ENCODE measurements around the gene HESX1. TPM values are rescaled to one million over a fixed set of nuclear protein-coding genes. Genes with fewer than 3 reads are reported as not detected.

Gene HESX1
- total and polyA plus RNA-seq, 11 donors = 0.29 to 1.5 (median 0.71) TPM; not detected in 4

DNA sequence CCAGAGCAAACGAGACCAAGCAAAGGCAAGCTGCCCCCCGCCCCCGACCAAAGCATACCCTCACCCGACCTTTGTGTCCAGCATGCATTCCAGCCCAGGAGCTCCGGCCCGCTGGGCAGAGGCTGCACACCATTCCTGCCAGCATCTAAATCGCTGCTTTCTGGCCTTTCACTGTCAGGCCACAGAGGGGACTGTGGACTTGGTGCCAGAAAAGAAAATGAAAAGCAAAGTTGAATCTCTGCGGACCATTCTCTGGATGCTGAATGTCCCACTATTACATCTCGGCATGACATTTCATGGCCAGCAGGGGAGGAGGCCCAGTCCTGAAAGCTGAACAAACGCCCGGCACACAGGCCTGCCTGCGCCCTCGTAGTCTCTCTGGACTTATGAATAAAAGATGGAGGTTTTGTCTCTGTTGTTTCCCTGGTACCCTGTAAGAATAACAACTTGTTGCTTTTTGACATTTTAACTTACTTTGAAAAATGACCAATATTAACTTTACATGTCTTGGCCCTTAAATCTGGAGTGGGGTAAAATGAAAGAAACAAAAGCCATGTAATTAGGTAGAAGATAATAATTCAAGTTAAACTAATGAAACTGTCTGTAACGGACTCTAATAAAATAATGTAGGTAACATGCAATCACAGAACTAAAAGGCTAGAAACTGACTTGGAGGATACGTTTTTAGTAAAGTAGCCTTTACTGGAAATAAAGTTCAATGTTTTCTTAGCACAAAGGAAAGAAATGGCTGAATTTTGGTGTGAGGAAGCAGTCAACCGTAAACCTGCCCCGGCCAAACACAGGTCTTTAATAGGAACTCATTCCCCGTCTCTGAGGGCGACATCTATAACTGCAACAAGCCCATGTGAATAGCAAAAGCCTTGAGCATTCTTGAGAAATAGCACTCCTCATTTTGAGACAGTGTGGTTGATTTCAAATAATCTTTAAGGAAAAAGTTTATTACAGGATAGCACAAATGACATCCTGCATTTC, 47.3 kb downstream of the HESX1 start:
- WGBS, 4 donors = 64 to 82% (median 71%) methylated on average over 17 to 19 of the region's 19 CpGs
- DNase-seq (peak in 1 of 5 donors; percentile 54), ATAC-seq (peak in 3 of 4 donors; percentile 44 to 69 (median 66))
- H3K27me3 ChIP-seq = no peaks in the 10 kb centered on the region
- TF ChIP-seq, protein P1, sequence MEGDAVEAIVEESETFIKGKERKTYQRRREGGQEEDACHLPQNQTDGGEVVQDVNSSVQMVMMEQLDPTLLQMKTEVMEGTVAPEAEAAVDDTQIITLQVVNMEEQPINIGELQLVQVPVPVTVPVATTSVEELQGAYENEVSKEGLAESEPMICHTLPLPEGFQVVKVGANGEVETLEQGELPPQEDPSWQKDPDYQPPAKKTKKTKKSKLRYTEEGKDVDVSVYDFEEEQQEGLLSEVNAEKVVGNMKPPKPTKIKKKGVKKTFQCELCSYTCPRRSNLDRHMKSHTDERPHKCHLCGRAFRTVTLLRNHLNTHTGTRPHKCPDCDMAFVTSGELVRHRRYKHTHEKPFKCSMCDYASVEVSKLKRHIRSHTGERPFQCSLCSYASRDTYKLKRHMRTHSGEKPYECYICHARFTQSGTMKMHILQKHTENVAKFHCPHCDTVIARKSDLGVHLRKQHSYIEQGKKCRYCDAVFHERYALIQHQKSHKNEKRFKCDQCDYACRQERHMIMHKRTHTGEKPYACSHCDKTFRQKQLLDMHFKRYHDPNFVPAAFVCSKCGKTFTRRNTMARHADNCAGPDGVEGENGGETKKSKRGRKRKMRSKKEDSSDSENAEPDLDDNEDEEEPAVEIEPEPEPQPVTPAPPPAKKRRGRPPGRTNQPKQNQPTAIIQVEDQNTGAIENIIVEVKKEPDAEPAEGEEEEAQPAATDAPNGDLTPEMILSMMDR (IDR thresholded peaks at IDR 0.05) = peak in 5 of 12 donors; percentile 4 to 32 (median 19)
- no peak for TF ChIP-seq POLR2A (IDR thresholded peaks at IDR 0.05)
- intact Hi-C loops (cut with DNase I) = no loop called here
- peak overlapping the region in 8 of 12 donors; percentile 16 to 66 (median 26) for H3K27ac ChIP-seq
- H3K4me1 ChIP-seq = peaks cover 0 to 38% (median 26%) of the 10 kb centered on the region in 12 donors
- peak overlapping the region in 5 of 12 donors; percentile 6 to 33 (median 18) for H3K4me3 ChIP-seq
- no peaks in the 10 kb centered on the region for H3K36me3 ChIP-seq
- H3K9me3 ChIP-seq = no peaks in the 10 kb centered on the region

DNA sequence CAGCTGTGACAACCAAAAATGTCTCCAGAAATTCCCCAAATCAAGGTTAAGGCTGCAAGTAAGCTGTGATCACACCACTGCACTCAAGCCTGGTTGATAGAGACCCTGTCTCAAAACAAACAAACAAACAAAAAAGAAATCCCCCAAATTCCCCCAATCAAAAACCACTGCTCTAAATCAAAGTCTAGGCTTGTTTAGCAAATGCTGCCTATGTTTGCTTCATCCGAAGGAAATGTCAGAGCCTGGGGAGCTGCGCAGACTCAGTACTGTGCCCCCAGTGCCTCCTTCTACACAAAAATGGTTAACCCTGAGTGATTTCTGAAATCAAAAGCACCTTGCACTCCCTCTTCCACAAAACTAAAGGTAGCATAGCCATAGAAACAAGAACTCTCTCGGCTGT, 48.0 kb downstream of the HESX1 start:
- no peaks in the 10 kb centered on the region for H3K27me3 ChIP-seq
- intact Hi-C loops (cut with DNase I) = no loop called here
- no peaks in the 10 kb centered on the region for H3K36me3 ChIP-seq
- peak overlapping the region in 5 of 12 donors; percentile 6 to 33 (median 18) for H3K4me3 ChIP-seq
- 62 to 87% (median 70%) methylated on average over 3 of the region's 3 CpGs for WGBS, 4 donors
- H3K4me1 ChIP-seq = peaks cover 0 to 38% (median 26%) of the 10 kb centered on the region in 12 donors
- H3K27ac ChIP-seq = peak overlapping the region in 8 of 12 donors; percentile 15 to 66 (median 22)
- TF ChIP-seq, protein P1 (IDR thresholded peaks at IDR 0.05) = no peak
- no peak for TF ChIP-seq POLR2A (IDR thresholded peaks at IDR 0.05)
- ATAC-seq (peak in 1 of 4 donors; percentile 34), DNase-seq (no peak)
- H3K9me3 ChIP-seq = no peaks in the 10 kb centered on the region

DNA sequence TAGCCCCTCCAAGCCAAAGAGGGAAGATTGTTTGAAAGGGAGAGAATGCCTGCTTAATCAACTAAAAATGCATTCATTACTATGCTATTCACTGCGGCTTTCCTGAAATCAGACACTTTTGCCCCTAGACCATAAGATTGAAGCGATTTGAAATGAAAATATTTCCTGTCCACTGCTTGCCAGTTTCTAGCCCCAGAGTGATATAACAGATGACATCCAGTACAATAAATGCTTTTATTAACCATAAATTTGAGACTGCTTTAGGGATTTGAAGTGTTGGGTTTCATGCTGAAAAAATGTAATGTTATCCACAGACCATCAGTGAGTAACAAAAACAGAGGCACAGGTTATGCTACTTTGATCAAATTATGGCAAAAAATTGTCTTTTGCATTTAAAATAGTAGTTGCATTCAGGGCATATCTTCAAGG, 48.7 kb downstream of the HESX1 start:
- DNase-seq (no peak), ATAC-seq (peak in 1 of 4 donors; percentile 22)
- H3K9me3 ChIP-seq = no peaks in the 10 kb centered on the region
- peak overlapping the region in 6 of 12 donors; percentile 1 to 66 (median 16) for H3K27ac ChIP-seq
- H3K4me1 ChIP-seq = peaks cover 0 to 38% (median 26%) of the 10 kb centered on the region in 12 donors
- TF ChIP-seq, protein P1 (IDR thresholded peaks at IDR 0.05) = no peak
- TF ChIP-seq POLR2A (IDR thresholded peaks at IDR 0.05) = no peak
- H3K4me3 ChIP-seq = no peak overlapping the region
- no peaks in the 10 kb centered on the region for H3K27me3 ChIP-seq
- intact Hi-C loops (cut with DNase I) = no loop called here
- H3K36me3 ChIP-seq = no peaks in the 10 kb centered on the region
- WGBS, 4 donors = 34 to 53% (median 47%) methylated on average over 2 of the region's 2 CpGs

DNA sequence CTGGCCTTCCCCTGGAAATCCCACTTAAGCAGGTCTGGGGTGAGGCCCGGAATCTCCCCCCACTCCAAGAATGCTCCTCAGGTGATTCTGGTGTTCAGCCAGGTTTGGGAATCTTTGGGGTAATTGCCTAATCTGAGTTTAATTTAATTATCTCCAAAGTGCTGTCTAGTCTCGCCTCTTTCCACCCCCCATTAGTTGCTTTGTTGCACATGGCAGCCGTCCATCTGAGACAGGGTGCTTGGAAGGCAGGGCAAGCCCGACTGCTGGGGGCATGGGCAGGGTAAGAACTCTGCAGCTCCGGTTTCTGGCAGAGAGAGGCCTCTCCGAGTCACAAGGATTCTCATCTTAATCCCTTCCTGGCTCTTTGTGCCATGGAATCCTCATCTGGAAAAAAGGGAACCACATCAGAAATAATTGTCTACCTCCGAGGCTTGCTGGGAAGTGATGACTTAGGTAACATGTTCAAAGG, 49.6 kb downstream of the HESX1 start:
- no peaks in the 10 kb centered on the region for H3K36me3 ChIP-seq
- intact Hi-C loops (cut with DNase I) = no loop called here
- no peak overlapping the region for H3K4me3 ChIP-seq
- ATAC-seq (no peak), DNase-seq (no peak)
- peak overlapping the region in 2 of 12 donors; percentile 12 to 66 for H3K27ac ChIP-seq
- peaks cover 0 to 38% (median 24%) of the 10 kb centered on the region in 12 donors for H3K4me1 ChIP-seq
- TF ChIP-seq, protein P1 (IDR thresholded peaks at IDR 0.05) = no peak
- no peak for TF ChIP-seq POLR2A (IDR thresholded peaks at IDR 0.05)
- no peaks in the 10 kb centered on the region for H3K9me3 ChIP-seq
- no peaks in the 10 kb centered on the region for H3K27me3 ChIP-seq
- WGBS, 4 donors = 40 to 56% (median 48%) methylated on average over 7 of the region's 7 CpGs

Data from heart left ventricle (tissue), 16 donors.